HFFc6 (cell line): ENCODE measurements around the gene NEUROD1. TPM values are rescaled to one million over a fixed set of nuclear protein-coding genes. Genes with fewer than 3 reads are reported as not detected.

ENCODE experiments used
- DNase-seq: peaks from one replicate; pipeline ENCODE4 v3.0.0-alpha.2; 2018
- H3K27ac Mint-ChIP-seq: 2 replicates; pipeline ENCODE4 v1.8.0; 2020; ENCODE audit warnings: mild to moderate bottlenecking, mixed read lengths
- H3K27me3 Mint-ChIP-seq: 2 replicates; pipeline ENCODE4 v1.8.0; 2021; ENCODE audit warnings: mild to moderate bottlenecking, moderate library complexity, mixed read lengths; ENCODE audit not compliant: insufficient read depth
- H3K36me3 Mint-ChIP-seq: 2 replicates; pipeline ENCODE4 v1.8.0; 2021; ENCODE audit warnings: low read depth, mixed read lengths
- H3K4me1 Mint-ChIP-seq: 2 replicates; pipeline ENCODE4 v1.8.0; 2020; ENCODE audit warnings: low read depth, mixed read lengths
- H3K4me3 Mint-ChIP-seq: 2 replicates; pipeline ENCODE4 v1.8.0; 2020; ENCODE audit warnings: mild to moderate bottlenecking, moderate library complexity, mixed read lengths
- H3K9me3 Mint-ChIP-seq: 2 replicates; pipeline ENCODE4 v1.8.0; 2020; ENCODE audit warnings: mild to moderate bottlenecking, mixed read lengths
- CTCF ChIP-seq: fragments of 200-600 bp; sonication (generic); IDR thresholded peaks from 2 replicates; pipeline ENCODE4 v1.5.0; 2021; ENCODE audit warnings: antibody characterized with exemption, mild to moderate bottlenecking
- total RNA-seq, 6 experiments: library from RNA; stranded (reverse); fragmentation: NEBNext Ultra II Directional; extraction: Animal tissue kit (Norgen Biotek cat#: 25700); gene quantifications; 2 replicates in 1 of 6; 3 replicates in 5 of 6; pipeline ENCODE4 v1.2.3, GENCODE V29; 2021

The NEUROD1 gene
- total RNA-seq, 6 experiments from 2014 or later = not detected

DNA sequence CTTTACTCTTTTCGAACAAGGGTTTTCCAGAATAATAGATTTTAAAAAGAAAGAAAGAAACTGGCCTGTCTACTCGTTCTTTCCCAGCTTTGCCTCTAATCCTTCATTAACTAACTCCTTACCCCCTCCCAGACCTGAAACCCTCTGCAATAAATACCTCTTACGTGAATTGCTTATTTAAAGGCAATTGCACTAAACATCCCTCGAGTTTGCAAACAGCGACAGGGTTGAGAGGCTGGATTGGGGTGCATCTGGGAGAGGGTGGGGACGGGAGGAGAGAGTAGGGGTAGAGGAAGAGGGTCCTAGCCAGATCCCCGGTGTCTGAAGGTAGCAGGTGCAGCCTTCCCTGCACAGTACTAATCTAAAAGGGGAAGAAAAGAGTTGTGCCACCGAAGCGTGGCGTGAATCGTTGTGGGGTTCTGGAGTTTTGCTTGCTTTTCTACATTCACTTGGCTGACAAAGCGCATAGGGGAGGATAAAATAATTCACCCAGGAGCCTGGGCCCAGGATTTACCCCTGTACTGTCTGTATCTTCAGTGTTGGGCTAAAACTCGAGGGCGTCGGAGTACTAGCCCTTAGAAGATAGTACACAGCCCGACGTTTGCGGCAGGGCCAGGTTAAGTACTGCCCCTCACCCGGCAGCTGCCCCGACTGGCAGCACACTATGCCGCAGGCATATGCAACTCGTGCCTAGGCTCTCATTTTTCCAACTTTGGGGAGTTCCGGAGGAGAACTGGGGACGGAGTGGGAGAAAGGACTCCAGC lies 1.9 kb upstream of the NEUROD1 start:
- Mint-ChIP-seq H3K9me3 (peaks cover 19% of the 10 kb centered on the region), H3K4me3 (peak overlapping the region; percentile 79; the same call in 1 of the 2 replicates), H3K4me1 (peaks cover 38% of the 10 kb centered on the region), H3K27ac (no peak overlapping the region), H3K36me3 (peaks cover 18% of the 10 kb centered on the region), H3K27me3 (peaks cover 67% of the 10 kb centered on the region)
- no peak for DNase-seq
- TF ChIP-seq CTCF = no peak

- TF ChIP-seq CTCF = no peak
- peak overlapping the region; percentile 17 for H3K4me3 Mint-ChIP-seq
- peaks cover 19% of the 10 kb centered on the region for H3K9me3 Mint-ChIP-seq
- peaks cover 67% of the 10 kb centered on the region for H3K27me3 Mint-ChIP-seq
- peaks cover 38% of the 10 kb centered on the region for H3K4me1 Mint-ChIP-seq
- no peak overlapping the region for H3K27ac Mint-ChIP-seq
- DNase-seq = no peak
- H3K36me3 Mint-ChIP-seq = peaks cover 18% of the 10 kb centered on the region
Measured at GRCh38 chr2:181680937-181681811, 857 bp upstream of the NEUROD1 start.

- no peak overlapping the region for H3K27ac Mint-ChIP-seq
- TF ChIP-seq CTCF = no peak
Measured at GRCh38 chr2:181679544-181679979, 755 bp downstream of the NEUROD1 start.

GRCh38 chr2:181678861-181679543 lies 1.3 kb downstream of the NEUROD1 start:
- DNase-seq = no peak
- H3K4me3 Mint-ChIP-seq = no peak overlapping the region
- H3K36me3 Mint-ChIP-seq = peaks cover 18% of the 10 kb centered on the region
- no peak overlapping the region for H3K27ac Mint-ChIP-seq
- peaks cover 60% of the 10 kb centered on the region for H3K27me3 Mint-ChIP-seq
- TF ChIP-seq CTCF = no peak
- peaks cover 19% of the 10 kb centered on the region for H3K9me3 Mint-ChIP-seq
- peaks cover 38% of the 10 kb centered on the region for H3K4me1 Mint-ChIP-seq

More at GRCh38 chr2:181679544-181679979, 755 bp downstream of the NEUROD1 start:
- Mint-ChIP-seq H3K36me3 (peaks cover 18% of the 10 kb centered on the region), H3K9me3 (peaks cover 19% of the 10 kb centered on the region), H3K4me1 (peaks cover 38% of the 10 kb centered on the region), H3K4me3 (no peak overlapping the region), H3K27me3 (peaks cover 61% of the 10 kb centered on the region)
- DNase-seq = no peak

- peaks cover 32% of the 10 kb centered on the region for H3K4me1 Mint-ChIP-seq
- peaks cover 19% of the 10 kb centered on the region for H3K9me3 Mint-ChIP-seq
- peaks cover 54% of the 10 kb centered on the region for H3K27me3 Mint-ChIP-seq
- H3K27ac Mint-ChIP-seq = no peak overlapping the region
- peaks cover 14% of the 10 kb centered on the region for H3K36me3 Mint-ChIP-seq
- DNase-seq = no peak
- no peak for TF ChIP-seq CTCF
- H3K4me3 Mint-ChIP-seq = no peak overlapping the region
Measured at GRCh38 chr2:181677912-181678586, 2.3 kb downstream of the NEUROD1 start.
